Brain microvascular endothelial cell (primary cell): ENCODE measurements around the gene HACE1.

Experiments
- DNase-seq: peaks from one replicate; pipeline ENCODE4 v3.0.0-alpha.2; 2020
- H3K27ac ChIP-seq: fragments of 250-450 bp; sonication (Bioruptor Pico); 2 replicates; pipeline ENCODE4 v1.5.1; 2020; ENCODE audit warnings: mild to moderate bottlenecking, moderate library complexity
- H3K27me3 ChIP-seq: fragments of 250-450 bp; sonication (Bioruptor Pico); replicated peaks from 2 replicates; pipeline ENCODE4 v1.5.1; 2020; ENCODE audit warnings: mild to moderate bottlenecking
- H3K36me3 ChIP-seq: fragments of 250-450 bp; sonication (Bioruptor Pico); replicated peaks from 2 replicates; pipeline ENCODE4 v1.5.1; 2020; ENCODE audit warnings: mild to moderate bottlenecking
- H3K4me3 ChIP-seq: 2 replicates; pipeline ENCODE4 v1.5.1; 2011; ENCODE audit warnings: low read depth, mild to moderate bottlenecking, control low read depth, low read length, moderate library complexity
- in situ Hi-C: cut with HindIII; loops from 2 replicates; pipeline ENCODE4 v1.10.0; 2017; ENCODE audit warnings: low sequenced_read_pairs, low pct_ligation_motif_present
- TF ChIP-seq, protein P1 (sequence below): IDR thresholded peaks from 2 replicates; pipeline ENCODE4 v1.5.1; 2011; ENCODE audit warnings: low read depth, mild to moderate bottlenecking, moderate library complexity, low read length, control low read depth, inconsistent platforms; ENCODE audit errors: missing control alignments

Gene HACE1

DNA sequence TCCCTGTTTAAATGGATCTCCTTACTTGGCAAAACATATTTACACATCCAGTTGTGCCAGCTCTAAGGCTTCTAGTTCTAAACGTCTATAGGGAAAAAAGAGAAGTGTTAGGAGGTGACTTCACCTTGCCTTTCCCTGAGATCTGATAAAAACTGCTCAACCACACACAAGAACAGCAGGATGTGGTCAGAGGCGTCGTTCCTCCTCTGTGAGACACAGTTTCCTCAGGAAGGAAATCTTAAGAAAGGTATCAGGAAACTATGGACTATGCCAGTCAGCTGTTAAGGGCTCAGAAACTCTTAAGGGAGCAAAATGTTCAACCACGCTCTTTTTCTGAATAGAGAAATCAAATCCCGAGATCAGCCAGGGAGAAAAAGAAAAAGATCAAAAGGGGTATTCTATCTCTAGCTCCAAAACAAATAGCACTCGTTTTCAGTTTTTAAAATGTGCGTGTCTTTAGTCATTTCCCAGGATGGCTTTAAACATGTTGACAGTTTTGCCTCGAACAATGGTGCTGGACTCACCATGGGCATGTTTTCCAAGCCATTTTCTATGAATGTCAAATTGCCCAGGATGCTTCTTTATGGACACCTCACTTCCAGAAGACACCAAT is 154.5 kb downstream of the HACE1 start:
- no peak overlapping the region for H3K4me3 ChIP-seq
- TF ChIP-seq, protein P1, sequence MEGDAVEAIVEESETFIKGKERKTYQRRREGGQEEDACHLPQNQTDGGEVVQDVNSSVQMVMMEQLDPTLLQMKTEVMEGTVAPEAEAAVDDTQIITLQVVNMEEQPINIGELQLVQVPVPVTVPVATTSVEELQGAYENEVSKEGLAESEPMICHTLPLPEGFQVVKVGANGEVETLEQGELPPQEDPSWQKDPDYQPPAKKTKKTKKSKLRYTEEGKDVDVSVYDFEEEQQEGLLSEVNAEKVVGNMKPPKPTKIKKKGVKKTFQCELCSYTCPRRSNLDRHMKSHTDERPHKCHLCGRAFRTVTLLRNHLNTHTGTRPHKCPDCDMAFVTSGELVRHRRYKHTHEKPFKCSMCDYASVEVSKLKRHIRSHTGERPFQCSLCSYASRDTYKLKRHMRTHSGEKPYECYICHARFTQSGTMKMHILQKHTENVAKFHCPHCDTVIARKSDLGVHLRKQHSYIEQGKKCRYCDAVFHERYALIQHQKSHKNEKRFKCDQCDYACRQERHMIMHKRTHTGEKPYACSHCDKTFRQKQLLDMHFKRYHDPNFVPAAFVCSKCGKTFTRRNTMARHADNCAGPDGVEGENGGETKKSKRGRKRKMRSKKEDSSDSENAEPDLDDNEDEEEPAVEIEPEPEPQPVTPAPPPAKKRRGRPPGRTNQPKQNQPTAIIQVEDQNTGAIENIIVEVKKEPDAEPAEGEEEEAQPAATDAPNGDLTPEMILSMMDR = no peak
- in situ Hi-C loops = no loop called here
- peak overlapping the region; percentile 71 for H3K27ac ChIP-seq
- no peaks in the 10 kb centered on the region for H3K36me3 ChIP-seq
- peak; percentile 71 for DNase-seq
- no peaks in the 10 kb centered on the region for H3K27me3 ChIP-seq

DNA sequence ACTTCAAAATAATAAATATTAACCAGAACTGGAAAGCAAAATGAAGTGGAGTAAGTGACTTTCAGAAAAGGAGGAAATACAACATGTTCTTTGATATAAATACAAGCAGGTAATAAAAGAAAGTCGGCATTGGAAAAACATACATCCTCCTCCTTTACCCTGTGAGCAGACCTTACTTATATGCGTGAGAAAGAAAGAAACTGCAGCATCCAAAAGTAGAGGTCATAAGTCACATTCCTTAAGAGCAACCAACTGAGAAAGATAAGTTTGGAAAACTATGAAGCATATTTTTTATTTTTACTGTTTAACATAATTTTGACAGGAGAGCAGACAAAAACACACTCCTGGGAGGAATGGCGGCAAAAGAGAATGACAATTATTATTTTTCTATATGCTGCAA is 155.5 kb downstream of the HACE1 start:
- Histone ChIP-seq H3K4me3 (no peak overlapping the region), H3K27me3 (no peaks in the 10 kb centered on the region), H3K36me3 (no peaks in the 10 kb centered on the region), H3K27ac (peak overlapping the region; percentile 71)
- in situ Hi-C loops = no loop called here
- DNase-seq = no peak
- TF ChIP-seq, protein P1 = no peak

DNA sequence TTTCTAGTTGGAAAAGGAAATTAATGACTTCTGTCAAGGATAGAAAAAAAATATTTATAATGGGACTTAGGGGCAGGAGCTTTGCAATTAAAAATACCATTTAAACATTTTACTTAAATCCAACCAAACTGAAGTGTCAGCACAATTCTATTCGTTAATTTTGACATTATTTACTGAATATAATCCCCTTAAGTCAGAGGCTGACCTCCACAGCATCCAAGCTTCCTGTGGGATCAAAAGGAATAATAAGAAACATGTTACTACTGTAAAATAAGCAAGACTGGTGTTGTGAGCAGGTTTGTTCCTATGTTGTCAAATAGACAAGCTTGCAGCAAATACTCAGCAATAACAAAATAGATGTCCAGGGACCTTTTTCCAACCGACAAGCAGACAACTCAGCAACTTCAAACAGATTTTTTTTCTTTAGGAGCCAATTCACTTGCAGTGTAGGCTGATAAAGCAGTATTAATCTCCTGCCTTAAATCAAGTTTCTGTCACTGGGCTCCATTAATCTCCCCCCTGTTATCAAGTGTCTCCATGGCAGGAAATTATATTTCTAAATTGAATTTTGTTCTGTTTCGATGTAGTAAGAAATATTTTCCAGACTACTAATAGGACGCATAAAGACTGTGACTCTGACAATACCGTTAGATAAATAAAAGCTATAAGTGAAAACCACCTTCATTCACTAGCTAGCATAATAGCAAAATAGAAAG is 157.4 kb downstream of the HACE1 start:
- DNase-seq = no peak
- Histone ChIP-seq H3K4me3 (no peak overlapping the region), H3K27ac (no peak overlapping the region), H3K27me3 (no peaks in the 10 kb centered on the region), H3K36me3 (no peaks in the 10 kb centered on the region)
- TF ChIP-seq, protein P1 = no peak
- in situ Hi-C loops = no loop called here

DNA sequence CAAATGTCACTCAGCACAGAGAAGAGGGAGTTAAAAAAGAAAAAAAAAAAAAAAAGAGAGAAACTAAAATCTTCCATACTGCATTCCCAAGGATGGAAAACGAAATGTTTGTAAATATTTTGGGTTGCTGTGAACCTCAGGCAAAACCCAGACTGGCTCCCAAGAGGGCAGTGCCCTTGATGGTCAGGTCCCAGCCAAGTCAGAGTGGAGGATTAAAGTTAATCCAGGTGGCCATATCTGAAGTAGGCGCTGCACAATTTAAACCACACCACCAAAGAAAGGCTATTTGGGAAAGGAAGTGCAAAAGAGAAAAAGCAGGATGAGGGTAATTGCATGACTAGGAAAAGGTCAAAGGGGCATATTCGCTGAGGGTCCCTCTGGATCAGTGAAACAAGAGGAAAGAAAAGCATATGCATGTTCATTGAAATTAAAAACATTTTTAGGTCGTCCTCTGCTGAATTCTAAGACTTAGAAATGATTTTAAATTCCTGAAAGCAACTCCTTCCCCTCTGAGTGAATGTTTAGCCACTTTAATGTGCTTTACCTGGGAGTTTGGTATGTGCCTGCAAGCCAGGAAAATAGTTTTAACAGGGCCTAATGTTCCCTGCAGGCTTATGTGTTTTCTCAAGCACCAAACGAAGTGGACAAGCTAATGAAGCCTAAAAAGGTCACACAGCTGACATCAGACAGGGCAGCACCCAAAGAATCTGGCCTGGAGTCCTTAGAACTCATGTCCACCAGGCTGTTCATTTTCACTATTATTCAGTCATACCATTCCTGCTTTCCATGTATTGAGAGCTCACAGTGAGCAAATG is 159.1 kb downstream of the HACE1 start:
- TF ChIP-seq, protein P1 = no peak
- in situ Hi-C loops = no loop called here
- Histone ChIP-seq H3K27me3 (no peaks in the 10 kb centered on the region), H3K36me3 (no peaks in the 10 kb centered on the region), H3K27ac (no peak overlapping the region), H3K4me3 (no peak overlapping the region)
- no peak for DNase-seq

DNA sequence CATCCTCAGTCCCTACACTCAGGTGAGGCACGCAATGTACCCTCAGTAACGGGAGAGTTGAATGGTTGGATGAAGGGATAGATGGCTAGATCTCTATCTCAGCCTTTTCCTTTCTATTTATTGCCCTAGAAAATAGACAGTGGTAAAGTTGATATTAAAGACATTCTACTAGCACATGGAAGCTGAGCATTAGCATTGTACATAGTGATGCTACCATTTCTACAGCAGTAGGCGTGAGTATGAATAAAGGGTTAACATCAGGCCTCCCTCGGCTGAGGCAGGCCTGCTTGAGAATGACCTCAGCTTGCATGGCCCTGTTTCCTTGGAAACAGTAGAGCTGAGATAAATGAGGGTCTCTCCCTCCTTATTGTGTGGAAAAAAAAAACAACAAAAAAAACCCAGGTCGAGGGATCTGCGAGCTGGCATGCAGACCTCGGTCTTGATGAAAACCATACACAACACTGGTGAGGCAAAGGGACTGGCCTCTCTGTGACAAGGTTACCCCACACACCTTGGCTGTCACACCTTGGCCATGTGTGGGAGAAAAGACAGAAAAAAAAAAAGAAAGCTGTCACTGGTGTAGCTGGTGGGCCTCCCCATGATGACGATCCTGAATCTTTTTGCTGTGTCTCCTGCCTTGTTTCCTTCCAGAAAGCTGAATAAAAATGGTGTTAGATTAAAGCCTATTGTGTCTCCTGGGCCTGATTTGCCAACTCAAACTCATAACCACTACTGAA is 160.0 kb downstream of the HACE1 start:
- no peak for DNase-seq
- no peak overlapping the region for H3K4me3 ChIP-seq
- no peaks in the 10 kb centered on the region for H3K36me3 ChIP-seq
- no peaks in the 10 kb centered on the region for H3K27me3 ChIP-seq
- no peak overlapping the region for H3K27ac ChIP-seq
- in situ Hi-C loops = no loop called here
- TF ChIP-seq, protein P1 = no peak
